ENCODE measurements around the gene MYO1D.

The MYO1D gene

DNA sequence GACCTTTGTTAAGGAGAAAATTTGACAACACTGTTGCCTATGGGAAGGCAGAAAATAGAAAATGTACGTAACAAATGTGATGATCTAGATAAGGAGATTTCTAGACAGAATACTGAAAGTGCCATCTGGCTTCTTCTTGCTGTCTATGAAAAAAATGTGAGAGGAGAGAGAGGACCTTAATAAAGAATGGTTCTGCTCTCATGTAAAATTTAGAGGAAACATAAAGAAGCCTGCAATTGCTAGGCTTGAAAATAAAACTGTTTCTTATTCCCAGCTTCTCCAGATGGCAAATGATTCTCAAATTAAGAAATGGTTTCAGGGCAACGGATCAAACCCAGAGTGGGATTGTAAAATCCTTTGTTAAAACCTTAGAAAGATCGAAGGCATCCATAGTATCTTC lies 261.6 kb downstream of the MYO1D start:
- H3K4me3 ChIP-seq (ENCODE audit: low read length) = no peak overlapping the region
- TF ChIP-seq, protein P1, sequence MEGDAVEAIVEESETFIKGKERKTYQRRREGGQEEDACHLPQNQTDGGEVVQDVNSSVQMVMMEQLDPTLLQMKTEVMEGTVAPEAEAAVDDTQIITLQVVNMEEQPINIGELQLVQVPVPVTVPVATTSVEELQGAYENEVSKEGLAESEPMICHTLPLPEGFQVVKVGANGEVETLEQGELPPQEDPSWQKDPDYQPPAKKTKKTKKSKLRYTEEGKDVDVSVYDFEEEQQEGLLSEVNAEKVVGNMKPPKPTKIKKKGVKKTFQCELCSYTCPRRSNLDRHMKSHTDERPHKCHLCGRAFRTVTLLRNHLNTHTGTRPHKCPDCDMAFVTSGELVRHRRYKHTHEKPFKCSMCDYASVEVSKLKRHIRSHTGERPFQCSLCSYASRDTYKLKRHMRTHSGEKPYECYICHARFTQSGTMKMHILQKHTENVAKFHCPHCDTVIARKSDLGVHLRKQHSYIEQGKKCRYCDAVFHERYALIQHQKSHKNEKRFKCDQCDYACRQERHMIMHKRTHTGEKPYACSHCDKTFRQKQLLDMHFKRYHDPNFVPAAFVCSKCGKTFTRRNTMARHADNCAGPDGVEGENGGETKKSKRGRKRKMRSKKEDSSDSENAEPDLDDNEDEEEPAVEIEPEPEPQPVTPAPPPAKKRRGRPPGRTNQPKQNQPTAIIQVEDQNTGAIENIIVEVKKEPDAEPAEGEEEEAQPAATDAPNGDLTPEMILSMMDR (IDR thresholded peaks at IDR 0.05; ENCODE audit: insufficient read depth, low read depth, low read length, missing control alignments) = no peak
- no peak for DNase-seq (ENCODE audit: low read depth)

DNA sequence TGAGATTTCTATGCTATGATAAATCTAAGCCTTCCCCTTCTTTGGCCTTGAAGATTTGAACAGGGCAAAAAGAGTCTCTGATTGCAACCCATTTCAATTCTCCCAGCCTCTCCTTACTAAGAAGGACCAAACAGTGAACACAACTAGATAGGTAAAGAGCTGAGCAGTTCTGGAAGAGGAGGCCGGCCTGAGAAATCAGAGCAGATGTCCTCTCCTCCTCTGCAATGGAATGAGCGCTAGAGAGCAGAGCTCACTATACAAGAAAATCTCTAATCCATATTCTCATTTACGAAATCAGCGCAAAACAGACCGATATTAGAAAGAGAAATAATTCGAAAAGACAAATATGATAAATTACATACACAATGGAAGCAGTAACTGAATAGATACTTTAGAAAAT lies 266.0 kb downstream of the MYO1D start:
- TF ChIP-seq, protein P1 (IDR thresholded peaks at IDR 0.05; ENCODE audit: insufficient read depth, low read depth, low read length, missing control alignments) = no peak
- no peak for DNase-seq (ENCODE audit: low read depth)
- no peak overlapping the region for H3K4me3 ChIP-seq (ENCODE audit: low read length)

DNA sequence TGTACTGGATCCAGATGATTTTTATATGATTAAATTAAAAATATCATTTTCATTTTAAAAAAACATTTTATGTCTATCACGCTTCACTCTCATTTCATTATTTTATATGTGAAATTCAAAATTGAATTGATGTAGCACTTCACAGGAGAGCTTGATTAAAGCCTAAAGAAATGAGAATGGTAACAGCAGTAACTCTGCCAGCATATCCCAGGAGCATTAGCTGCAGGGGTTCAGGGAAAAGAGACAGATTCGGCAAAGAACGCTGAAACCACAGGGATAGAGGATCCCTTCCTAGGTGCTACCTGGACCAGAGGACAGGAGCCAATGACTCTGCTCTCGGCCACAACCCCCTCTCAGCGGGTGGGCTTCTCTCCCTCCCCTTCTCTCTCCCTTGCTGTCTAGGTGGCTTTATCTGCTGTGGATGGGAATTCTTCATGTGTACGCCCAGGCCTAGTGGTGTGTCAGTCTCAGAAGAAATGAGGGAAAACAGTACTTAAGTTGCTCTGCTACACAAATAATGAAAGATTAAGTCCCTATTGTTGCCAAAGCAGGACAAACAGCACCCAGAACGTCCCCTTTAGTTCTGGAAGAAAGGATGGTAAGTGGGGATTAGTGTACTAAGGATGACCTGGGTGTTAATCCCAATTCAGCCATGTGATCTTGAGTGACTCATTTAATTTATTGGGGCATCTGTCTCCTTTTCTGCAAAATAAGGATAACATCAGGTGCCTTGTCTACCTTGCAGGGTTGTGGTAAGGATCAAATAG lies 266.9 kb downstream of the MYO1D start:
- no peak for DNase-seq (ENCODE audit: low read depth)
- no peak overlapping the region for H3K4me3 ChIP-seq (ENCODE audit: low read length)
- TF ChIP-seq, protein P1 (IDR thresholded peaks at IDR 0.05; ENCODE audit: insufficient read depth, low read depth, low read length, missing control alignments) = no peak

DNA sequence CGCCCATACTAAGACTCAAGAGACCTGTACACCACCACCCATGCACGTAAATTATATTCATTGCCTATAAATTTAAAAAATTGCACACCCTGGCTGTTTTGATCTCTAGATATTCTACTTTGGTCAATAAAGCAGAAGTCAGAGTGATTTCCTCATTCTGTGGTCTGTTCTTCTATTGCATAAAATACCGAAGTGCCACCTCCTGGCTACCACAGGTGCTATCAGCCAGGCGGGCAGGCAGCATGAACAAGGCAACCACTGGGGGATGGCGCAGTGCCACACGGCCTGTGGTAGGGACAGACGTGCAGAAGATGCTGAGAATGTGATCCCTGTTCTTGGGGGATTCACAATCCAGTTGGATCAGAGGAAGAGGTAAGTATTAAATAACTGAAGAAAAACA lies 267.8 kb downstream of the MYO1D start:
- TF ChIP-seq, protein P1 (IDR thresholded peaks at IDR 0.05; ENCODE audit: insufficient read depth, low read depth, low read length, missing control alignments) = peak; percentile 74

DNA sequence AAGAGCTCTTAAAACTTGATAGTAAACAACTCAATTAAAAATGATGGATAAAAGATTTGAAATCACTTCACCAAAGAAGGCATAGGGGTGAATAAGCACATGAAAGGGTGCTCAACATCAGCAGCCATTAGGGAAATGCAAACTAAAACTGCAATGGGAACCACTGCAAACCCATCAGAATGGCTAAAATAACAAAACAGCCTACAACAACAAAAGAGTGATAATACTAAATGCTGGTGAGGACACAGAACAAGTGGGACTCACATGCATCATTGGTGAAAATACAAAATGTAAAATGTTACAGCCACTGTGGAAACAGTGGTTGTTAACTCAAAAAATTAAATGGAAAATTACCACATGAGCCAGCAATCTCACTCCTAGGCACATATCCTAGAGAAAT lies 268.7 kb downstream of the MYO1D start:
- TF ChIP-seq, protein P1 (IDR thresholded peaks at IDR 0.05; ENCODE audit: insufficient read depth, low read depth, low read length, missing control alignments) = no peak
- DNase-seq (ENCODE audit: low read depth) = no peak
- H3K4me3 ChIP-seq (ENCODE audit: low read length) = no peak overlapping the region

More for the DNA sequence above, 267.8 kb downstream of the MYO1D start:
- peak; percentile 79 for DNase-seq (ENCODE audit: low read depth)
- no peak overlapping the region for H3K4me3 ChIP-seq (ENCODE audit: low read length)

DNA sequence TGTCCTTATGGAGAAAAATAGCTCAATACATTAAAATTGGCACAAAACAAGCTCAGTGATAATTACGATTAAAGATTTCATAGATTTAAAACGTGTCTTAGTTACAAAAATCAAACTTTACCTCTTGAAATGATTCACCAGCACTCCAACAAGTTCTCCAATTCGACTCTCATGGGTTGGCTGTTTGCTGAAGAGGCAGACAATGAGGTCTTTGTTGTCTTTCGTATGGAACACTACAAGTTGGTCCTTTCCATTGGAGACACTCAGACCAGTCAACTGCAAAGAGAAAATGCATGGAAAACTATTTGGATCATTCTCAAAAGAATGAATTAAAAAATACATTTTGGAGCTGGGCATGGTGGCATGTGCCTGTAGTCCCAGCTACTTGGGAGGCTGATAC lies 272.0 kb downstream of the MYO1D start:
- DNase-seq (ENCODE audit: low read depth) = no peak
- TF ChIP-seq, protein P1 (IDR thresholded peaks at IDR 0.05; ENCODE audit: insufficient read depth, low read depth, low read length, missing control alignments) = no peak
- H3K4me3 ChIP-seq (ENCODE audit: low read length) = no peak overlapping the region

DNA sequence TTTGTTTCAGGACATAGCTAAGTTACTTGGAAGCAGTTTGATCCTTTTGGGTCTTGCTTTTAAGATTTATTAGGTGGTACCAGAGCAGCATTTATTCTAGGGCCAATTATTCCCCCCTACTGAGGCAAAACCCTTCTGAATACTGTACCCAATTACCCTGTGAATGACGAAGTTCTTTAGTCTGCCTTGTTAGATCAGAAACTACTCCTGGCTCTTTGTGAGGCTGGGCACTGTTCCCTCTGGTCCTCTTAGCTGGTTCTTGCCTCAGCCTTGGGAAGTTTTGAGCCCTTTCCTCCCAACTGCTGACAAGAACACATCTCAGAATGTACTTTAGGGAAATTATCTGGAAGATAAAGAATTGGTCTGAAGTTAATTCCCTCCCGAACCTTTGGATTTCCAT lies 274.5 kb downstream of the MYO1D start:
- TF ChIP-seq, protein P1 (IDR thresholded peaks at IDR 0.05; ENCODE audit: insufficient read depth, low read depth, low read length, missing control alignments) = no peak
- no peak for DNase-seq (ENCODE audit: low read depth)
- H3K4me3 ChIP-seq (ENCODE audit: low read length) = no peak overlapping the region

All from epithelial cell of esophagus (primary cell).